A549 (cell line): ENCODE results near the gene PROX2. TPM values are rescaled to one million over a fixed set of nuclear protein-coding genes. Genes with fewer than 3 reads are reported as not detected.

Experiments used
- ATAC-seq, 2 experiments: fragments of 200-7000 bp in 1 of 2; fragments of >200 bp in 1 of 2; cut with Nextera tagmentation in 1 of 2; cut with Tn5 transposase in 1 of 2; 3 replicates each; pipeline versions ENCODE4 v1.8.0 to v1.9.1; 2018 to 2020; ENCODE audit warnings: mild to moderate bottlenecking in 1 of 2, moderate library complexity in 1 of 2
- CTCF ChIA-PET: fragments of 300-600 bp; sonication (Branson Sonifier 250); formaldehyde crosslinking; extraction: SDS; loops from one replicate; lab custom pipeline; 2021; ENCODE audit warnings: antibody characterized with exemption, inconsistent platforms; lab: Yijun Ruan, JAX
- POLR2A ChIA-PET: fragments of 350-600 bp; formaldehyde crosslinking; extraction: SDS; loops from one replicate; lab custom pipeline; 2021; ENCODE audit warnings: antibody characterized with exemption, inconsistent platforms; lab: Yijun Ruan, JAX
- DNase-seq, 2 experiments: peaks; one replicate each; pipeline versions ENCODE4 v3.0.0 to v3.0.0-alpha.2; 2011 to 2016; ENCODE audit warnings: low read depth in 1 of 2, low spot score in 1 of 2
- FAIRE-seq: peaks from 2 replicates; lab custom pipeline; 2011; peaks lifted over from hg19 to GRCh38; lab: Jason Lieb, UNC
- H3K27ac ChIP-seq, 2 experiments: fragments of >200 bp; sonication (Bioruptor Twin); formaldehyde crosslinking; 3 replicates each; pipeline ENCODE4 v1.5.1; 2016 to 2017
- H3K4me1 ChIP-seq: fragments of >200 bp; sonication (Bioruptor Twin); formaldehyde crosslinking; 3 replicates; pipeline ENCODE4 v1.6.1; 2016
- H3K4me2 ChIP-seq: fragments of >200 bp; sonication (Bioruptor Twin); formaldehyde crosslinking; 3 replicates; pipeline ENCODE4 v1.6.1; 2016
- H3K4me3 ChIP-seq: fragments of >200 bp; sonication (Bioruptor Twin); formaldehyde crosslinking; 3 replicates; pipeline ENCODE4 v1.5.1; 2016
- H3K9me3 ChIP-seq: fragments of >200 bp; sonication (Bioruptor Twin); formaldehyde crosslinking; 3 replicates; pipeline ENCODE4 v1.6.1; 2016
- BCL3 ChIP-seq: fragments of >200 bp; sonication (Bioruptor Twin); formaldehyde crosslinking; IDR thresholded peaks from 3 replicates; pipeline ENCODE4 v1.6.1; 2016
- BHLHE40 ChIP-seq: IDR thresholded peaks from 2 replicates; pipeline ENCODE4 v1.6.1; 2012; ENCODE audit warnings: low read depth, low read length, inconsistent platforms
- CBX8 ChIP-seq: fragments of 200-600 bp; sonication (generic); IDR thresholded peaks from 2 replicates; pipeline ENCODE4 v1.6.1; 2016
- EHMT2 ChIP-seq: fragments of 200-600 bp; sonication (generic); IDR thresholded peaks from 2 replicates; pipeline ENCODE4 v1.6.1; 2016; ENCODE audit warnings: antibody characterized with exemption, low read depth, mild to moderate bottlenecking, moderate library complexity
- ELK1 ChIP-seq: fragments of 150-350 bp; IDR thresholded peaks from 2 replicates; pipeline ENCODE4 v1.6.1; 2014; ENCODE audit warnings: low read depth, mild to moderate bottlenecking, low read length
- FOSB ChIP-seq: fragments of 250-450 bp; sonication (Bioruptor Pico); IDR thresholded peaks from 2 replicates; pipeline ENCODE4 v1.5.0; 2020; ENCODE audit warnings: mild to moderate bottlenecking, moderate library complexity
- GATA3 ChIP-seq: IDR thresholded peaks from 2 replicates; pipeline ENCODE4 v1.6.1; 2012; ENCODE audit warnings: borderline replicate concordance
- HEYL ChIP-seq: fragments of 250-450 bp; sonication (Bioruptor Pico); IDR thresholded peaks from 2 replicates; pipeline ENCODE4 v1.8.0; 2021; ENCODE audit warnings: mild to moderate bottlenecking, moderate library complexity
- JUN ChIP-seq, 2 experiments: fragments of >200 bp; sonication (Bioruptor Twin); formaldehyde crosslinking; IDR thresholded peaks; 2 replicates in 1 of 2; 3 replicates in 1 of 2; pipeline ENCODE4 v1.6.1; 2016 to 2017
- MAX ChIP-seq: IDR thresholded peaks from 2 replicates; pipeline ENCODE4 v1.6.1; 2012
- MAZ ChIP-seq: fragments of 150-350 bp; IDR thresholded peaks from 2 replicates; pipeline ENCODE4 v1.6.1; 2014; ENCODE audit warnings: antibody characterized with exemption, low read depth, low read length, borderline replicate concordance
- NFE2L2 ChIP-seq: fragments of 150-350 bp; conservative IDR thresholded peaks from 2 replicates; pipeline ENCODE4 v1.6.1; 2014; ENCODE audit warnings: low read length
- NR3C1 ChIP-seq: fragments of >200 bp; sonication (Bioruptor Twin); formaldehyde crosslinking; IDR thresholded peaks from 3 replicates; pipeline ENCODE4 v1.6.1; 2017
- PHF8 ChIP-seq: fragments of 200-600 bp; sonication (generic); IDR thresholded peaks from 2 replicates; pipeline ENCODE4 v1.6.1; 2016; ENCODE audit warnings: low read depth, mild to moderate bottlenecking, antibody characterized with exemption, moderate library complexity, borderline replicate concordance
- POLR2A ChIP-seq: IDR thresholded peaks from 2 replicates; pipeline ENCODE4 v1.6.1; 2012; ENCODE audit warnings: mild to moderate bottlenecking, low read length
- RARB ChIP-seq: fragments of 250-450 bp; sonication (Bioruptor Pico); IDR thresholded peaks from 2 replicates; pipeline ENCODE4 v1.8.0; 2021; ENCODE audit warnings: mild to moderate bottlenecking, moderate library complexity
- RFX5 ChIP-seq: fragments of 450-650 bp; IDR thresholded peaks from 2 replicates; pipeline ENCODE4 v1.7.1; 2014; ENCODE audit warnings: antibody characterized with exemption, mild to moderate bottlenecking, moderate library complexity
- RNF2 ChIP-seq: fragments of 200-600 bp; sonication (generic); IDR thresholded peaks from 2 replicates; pipeline ENCODE4 v1.6.1; 2016; ENCODE audit warnings: low read depth, mild to moderate bottlenecking, antibody characterized with exemption, moderate library complexity, borderline replicate concordance
- TFCP2L1 ChIP-seq: fragments of 250-450 bp; sonication (Bioruptor Pico); IDR thresholded peaks from 2 replicates; pipeline ENCODE4 v1.5.0; 2021; ENCODE audit warnings: mild to moderate bottlenecking
- TP53 ChIP-seq: fragments of 250-450 bp; sonication (Bioruptor Pico); IDR thresholded peaks from 2 replicates; pipeline ENCODE4 v1.5.0; 2021; ENCODE audit warnings: mild to moderate bottlenecking, moderate library complexity
- ZC3H11A ChIP-seq: fragments of 450-650 bp; IDR thresholded peaks from 2 replicates; pipeline ENCODE4 v1.6.1; 2014; ENCODE audit warnings: antibody characterized with exemption, mild to moderate bottlenecking
- WGBS: methylation state at CpG from one replicate; pipeline ENCODE4 v1.1.6; 2017; ENCODE audit errors: missing lambda C conversion rate; 5-methylcytosine and 5-hydroxymethylcytosine counted together
- polyA plus RNA-seq, 4 experiments: library from polyadenylated mRNA; depleted of rRNA in 3 of 4; stranded (reverse); fragments of >200 nt; fragmentation: RNase III in 1 of 4; extraction: RNeasy Plus Mini Kit Qiagen cat#74134 plus additional on column Dnase treatment in 1 of 4; gene quantifications; 2 replicates in 3 of 4; 3 replicates in 1 of 4; pipeline ENCODE4 v1.2.3, GENCODE V29; 2011 to 2017
- TF ChIP-seq, protein P1 (sequence below): fragments of 200-600 bp; sonication (generic); IDR thresholded peaks from 2 replicates; pipeline ENCODE4 v1.6.1; 2016; ENCODE audit warnings: antibody characterized with exemption, mild to moderate bottlenecking, moderate library complexity
- TF ChIP-seq, protein P2 (sequence below): IDR thresholded peaks from 2 replicates; pipeline ENCODE4 v1.6.1; 2012
- TF ChIP-seq, protein P3 (sequence below): IDR thresholded peaks from 2 replicates; pipeline ENCODE4 v1.6.1; 2012; ENCODE audit warnings: low read depth, borderline replicate concordance

Gene PROX2
- polyA plus RNA-seq, 2 of the 4 experiments (the other 2 are of a cell fraction): not detected

DNA sequence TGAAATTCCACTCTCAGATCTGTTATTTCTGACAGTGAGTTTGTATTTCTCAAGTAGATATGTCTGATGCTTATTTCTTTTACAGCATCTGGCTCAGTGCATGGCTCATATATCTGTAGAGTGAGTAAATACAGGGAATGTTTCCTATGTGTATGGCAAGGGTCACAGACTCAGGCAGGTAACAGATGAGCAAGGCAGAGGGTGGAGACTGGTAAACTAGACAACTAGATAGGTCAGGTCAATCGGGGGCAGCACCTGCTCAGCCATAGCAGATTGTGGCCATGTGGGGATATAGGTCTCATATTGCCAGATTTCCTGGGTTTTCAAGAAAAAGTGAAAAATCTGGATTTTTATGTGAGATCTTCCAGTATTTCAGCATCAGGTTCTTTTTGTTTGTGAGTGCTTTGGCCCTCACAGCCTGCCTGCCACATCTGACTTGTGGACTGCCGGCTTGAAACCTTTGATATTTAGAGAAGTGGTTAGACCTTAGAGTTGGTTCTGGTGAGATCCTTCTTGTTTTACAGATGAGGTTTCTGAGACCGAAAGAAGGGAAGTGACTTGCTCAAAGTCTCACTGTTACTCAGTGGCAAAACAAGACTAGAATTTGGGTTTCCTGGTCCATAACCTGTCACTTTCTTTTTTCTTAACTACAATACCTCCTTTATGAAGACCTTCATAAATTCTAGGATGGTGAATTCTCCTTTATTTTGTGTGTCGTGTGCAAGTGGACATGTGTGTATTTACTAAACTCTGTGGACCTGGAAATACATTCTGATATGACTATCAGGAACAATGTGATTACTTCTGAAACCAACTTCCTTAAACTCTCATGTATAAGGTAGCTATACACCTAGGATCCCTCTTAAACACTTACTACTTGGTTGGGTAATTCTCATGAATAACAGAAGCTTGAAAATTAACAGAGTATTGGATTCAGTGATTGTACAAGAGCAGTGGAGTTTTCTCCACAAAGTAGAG, 34.4 kb downstream of the PROX2 start:
- Histone ChIP-seq H3K4me3 (no peak overlapping the region), H3K4me1 (no peaks in the 10 kb centered on the region), H3K9me3 (no peaks in the 10 kb centered on the region), H3K27ac (no peak overlapping the region), H3K4me2 (no peak overlapping the region)
- TF ChIP-seq FOSB (CRISPR knock-in tag): no peak
- no peak for TF ChIP-seq BCL3
- TF ChIP-seq, protein P1, sequence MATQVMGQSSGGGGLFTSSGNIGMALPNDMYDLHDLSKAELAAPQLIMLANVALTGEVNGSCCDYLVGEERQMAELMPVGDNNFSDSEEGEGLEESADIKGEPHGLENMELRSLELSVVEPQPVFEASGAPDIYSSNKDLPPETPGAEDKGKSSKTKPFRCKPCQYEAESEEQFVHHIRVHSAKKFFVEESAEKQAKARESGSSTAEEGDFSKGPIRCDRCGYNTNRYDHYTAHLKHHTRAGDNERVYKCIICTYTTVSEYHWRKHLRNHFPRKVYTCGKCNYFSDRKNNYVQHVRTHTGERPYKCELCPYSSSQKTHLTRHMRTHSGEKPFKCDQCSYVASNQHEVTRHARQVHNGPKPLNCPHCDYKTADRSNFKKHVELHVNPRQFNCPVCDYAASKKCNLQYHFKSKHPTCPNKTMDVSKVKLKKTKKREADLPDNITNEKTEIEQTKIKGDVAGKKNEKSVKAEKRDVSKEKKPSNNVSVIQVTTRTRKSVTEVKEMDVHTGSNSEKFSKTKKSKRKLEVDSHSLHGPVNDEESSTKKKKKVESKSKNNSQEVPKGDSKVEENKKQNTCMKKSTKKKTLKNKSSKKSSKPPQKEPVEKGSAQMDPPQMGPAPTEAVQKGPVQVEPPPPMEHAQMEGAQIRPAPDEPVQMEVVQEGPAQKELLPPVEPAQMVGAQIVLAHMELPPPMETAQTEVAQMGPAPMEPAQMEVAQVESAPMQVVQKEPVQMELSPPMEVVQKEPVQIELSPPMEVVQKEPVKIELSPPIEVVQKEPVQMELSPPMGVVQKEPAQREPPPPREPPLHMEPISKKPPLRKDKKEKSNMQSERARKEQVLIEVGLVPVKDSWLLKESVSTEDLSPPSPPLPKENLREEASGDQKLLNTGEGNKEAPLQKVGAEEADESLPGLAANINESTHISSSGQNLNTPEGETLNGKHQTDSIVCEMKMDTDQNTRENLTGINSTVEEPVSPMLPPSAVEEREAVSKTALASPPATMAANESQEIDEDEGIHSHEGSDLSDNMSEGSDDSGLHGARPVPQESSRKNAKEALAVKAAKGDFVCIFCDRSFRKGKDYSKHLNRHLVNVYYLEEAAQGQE: no peak
- no peak for TF ChIP-seq RARB (CRISPR knock-in tag)
- no peak for TF ChIP-seq CBX8
- TF ChIP-seq, protein P2, sequence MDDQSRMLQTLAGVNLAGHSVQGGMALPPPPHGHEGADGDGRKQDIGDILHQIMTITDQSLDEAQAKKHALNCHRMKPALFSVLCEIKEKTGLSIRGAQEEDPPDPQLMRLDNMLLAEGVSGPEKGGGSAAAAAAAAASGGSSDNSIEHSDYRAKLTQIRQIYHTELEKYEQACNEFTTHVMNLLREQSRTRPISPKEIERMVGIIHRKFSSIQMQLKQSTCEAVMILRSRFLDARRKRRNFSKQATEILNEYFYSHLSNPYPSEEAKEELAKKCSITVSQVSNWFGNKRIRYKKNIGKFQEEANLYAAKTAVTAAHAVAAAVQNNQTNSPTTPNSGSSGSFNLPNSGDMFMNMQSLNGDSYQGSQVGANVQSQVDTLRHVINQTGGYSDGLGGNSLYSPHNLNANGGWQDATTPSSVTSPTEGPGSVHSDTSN: no peak
- no peak for TF ChIP-seq PHF8
- TF ChIP-seq MAZ: no peak
- TF ChIP-seq GATA3: no peak
- no peak for TF ChIP-seq ZC3H11A
- TF ChIP-seq TFCP2L1: no peak
- no peak for TF ChIP-seq ELK1
- no peak for TF ChIP-seq BHLHE40
- TF ChIP-seq, protein P3, sequence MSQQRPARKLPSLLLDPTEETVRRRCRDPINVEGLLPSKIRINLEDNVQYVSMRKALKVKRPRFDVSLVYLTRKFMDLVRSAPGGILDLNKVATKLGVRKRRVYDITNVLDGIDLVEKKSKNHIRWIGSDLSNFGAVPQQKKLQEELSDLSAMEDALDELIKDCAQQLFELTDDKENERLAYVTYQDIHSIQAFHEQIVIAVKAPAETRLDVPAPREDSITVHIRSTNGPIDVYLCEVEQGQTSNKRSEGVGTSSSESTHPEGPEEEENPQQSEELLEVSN: no peak
- FAIRE-seq (peak; percentile 18), DNase-seq (no peak), ATAC-seq (no peak)
- ChIA-PET POLR2A (no interaction called here), CTCF (interaction anchor here (0.9 to 2.2 kb wide), 8 partner anchors 10 to 229 kb away, joined by 3 to 9 read pairs (median 4); no protein-coding TSS in a partner anchor)
- 94% methylated on average over 4 of the region's 4 CpGs for WGBS

- ATAC-seq (no peak), DNase-seq (no peak), FAIRE-seq (no peak)
- no peak overlapping the region for H3K4me3 ChIP-seq
- no peaks in the 10 kb centered on the region for H3K9me3 ChIP-seq
- H3K4me2 ChIP-seq: no peak overlapping the region
- ChIA-PET CTCF (interaction anchor here (1.2 to 2.2 kb wide), 2 partner anchors 13 to 20 kb away, joined by 5 to 9 read pairs; no protein-coding TSS in a partner anchor), POLR2A (no interaction called here)
- 88% methylated on average over 5 of the region's 5 CpGs for WGBS
- H3K4me1 ChIP-seq: no peaks in the 10 kb centered on the region
- H3K27ac ChIP-seq: no peak overlapping the region
- TF ChIP-seq, protein P2: no peak
- no peak for TF ChIP-seq RNF2
- no peak for TF ChIP-seq HEYL (CRISPR knock-in tag)
- TF ChIP-seq ELK1: no peak
- TF ChIP-seq NFE2L2: no peak
- TF ChIP-seq NR3C1: no peak
- no peak for TF ChIP-seq TP53
- no peak for TF ChIP-seq ZC3H11A
- no peak for TF ChIP-seq RFX5
- no peak for TF ChIP-seq EHMT2
- no peak for TF ChIP-seq MAX
- TF ChIP-seq JUN (IDR thresholded peaks at IDR 0.05): no peak
- no peak for TF ChIP-seq POLR2A
These were observed 35.3 kb downstream of the PROX2 start for GRCh38 chr14:74840603-74841030.
